ENCODE measurements around the gene TTF1.

TTF1 gene

GRCh38 chr9:132367613-132368313 lies 38.9 kb downstream of the TTF1 start:
- no peak for DNase-seq (ENCODE audit: low read depth)

DNA sequence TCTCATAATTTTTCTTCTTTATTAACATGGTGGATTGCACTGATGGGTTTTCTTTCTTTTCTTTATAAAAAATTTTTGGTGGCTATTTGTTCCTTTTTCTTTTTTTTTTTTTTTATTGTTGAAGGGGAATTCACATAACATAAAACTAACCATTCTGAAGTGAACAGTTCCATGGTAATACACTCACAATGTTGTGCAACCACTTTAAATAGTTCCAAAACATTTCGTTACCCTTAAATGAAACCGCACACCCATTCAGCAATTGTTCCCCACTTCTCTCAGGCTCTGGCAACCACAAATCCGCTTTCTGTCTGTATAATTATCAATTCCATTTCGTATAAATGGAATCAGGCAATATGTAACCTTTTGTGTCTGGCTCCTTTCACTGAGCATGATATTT lies 40.2 kb downstream of the TTF1 start:
- no peak for DNase-seq (ENCODE audit: low read depth)

DNA sequence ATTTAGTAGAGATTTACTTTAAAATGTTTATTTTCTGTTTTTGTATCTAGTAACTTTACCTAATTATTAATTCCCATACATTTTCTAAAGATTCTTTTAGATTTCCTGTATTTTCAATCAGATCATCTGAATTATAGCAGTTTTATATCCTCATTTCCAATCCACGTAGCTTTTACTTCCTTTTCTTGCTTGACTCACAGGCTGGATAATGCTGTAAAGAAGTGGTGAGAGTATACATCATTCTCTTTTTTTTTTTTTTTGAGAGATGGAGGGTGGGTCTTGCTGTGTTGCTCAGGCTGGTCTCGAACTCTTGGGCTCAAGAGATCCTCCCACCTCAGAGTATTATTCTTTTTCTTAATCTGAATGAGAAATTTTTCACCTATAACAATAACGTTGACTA lies 40.7 kb downstream of the TTF1 start:
- DNase-seq (ENCODE audit: low read depth) = no peak

DNA sequence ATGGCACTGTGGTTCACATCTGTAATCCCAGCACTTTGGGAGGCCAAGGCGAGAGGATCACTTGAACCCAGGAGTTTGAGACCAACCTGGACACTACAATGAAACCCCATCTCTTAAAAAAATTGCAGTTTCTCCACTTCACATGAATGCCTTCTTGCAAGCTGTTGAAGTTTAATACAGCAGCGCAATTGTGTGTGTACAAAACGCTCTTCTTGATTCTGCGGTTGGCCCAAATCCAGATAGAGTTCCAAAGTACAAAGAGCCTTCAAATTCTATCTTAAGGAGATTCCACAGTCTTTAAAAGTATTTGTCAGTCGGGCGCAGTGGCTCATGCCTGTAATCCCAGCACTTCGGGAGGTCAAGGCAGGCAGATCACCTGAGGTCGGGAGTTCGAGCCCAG lies 42.6 kb downstream of the TTF1 start:
- no peak for DNase-seq (ENCODE audit: low read depth)

DNA sequence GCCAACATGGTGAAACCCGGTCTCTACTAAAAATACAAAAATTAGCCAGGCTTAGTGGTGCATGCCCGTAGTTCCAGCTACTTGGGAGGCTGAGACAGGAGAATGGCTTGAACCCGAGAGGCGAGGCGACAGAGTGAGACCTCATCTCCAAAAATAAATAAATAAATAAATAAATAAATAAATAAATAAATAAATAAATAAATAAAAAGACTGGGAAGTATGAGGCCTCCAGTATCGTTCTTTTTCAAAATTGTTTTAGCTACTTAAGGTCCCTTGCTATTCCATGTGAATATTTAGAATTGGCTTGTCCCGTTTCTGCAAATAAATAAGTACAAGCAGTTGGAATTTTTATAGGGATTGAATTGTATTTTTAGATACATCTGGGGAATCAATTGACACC lies 48.9 kb downstream of the TTF1 start:
- no peak for DNase-seq (ENCODE audit: low read depth)

- no peak for DNase-seq (ENCODE audit: low read depth)
Observed at GRCh38 chr9:132356324-132356924, 50.2 kb downstream of the TTF1 start.

DNA sequence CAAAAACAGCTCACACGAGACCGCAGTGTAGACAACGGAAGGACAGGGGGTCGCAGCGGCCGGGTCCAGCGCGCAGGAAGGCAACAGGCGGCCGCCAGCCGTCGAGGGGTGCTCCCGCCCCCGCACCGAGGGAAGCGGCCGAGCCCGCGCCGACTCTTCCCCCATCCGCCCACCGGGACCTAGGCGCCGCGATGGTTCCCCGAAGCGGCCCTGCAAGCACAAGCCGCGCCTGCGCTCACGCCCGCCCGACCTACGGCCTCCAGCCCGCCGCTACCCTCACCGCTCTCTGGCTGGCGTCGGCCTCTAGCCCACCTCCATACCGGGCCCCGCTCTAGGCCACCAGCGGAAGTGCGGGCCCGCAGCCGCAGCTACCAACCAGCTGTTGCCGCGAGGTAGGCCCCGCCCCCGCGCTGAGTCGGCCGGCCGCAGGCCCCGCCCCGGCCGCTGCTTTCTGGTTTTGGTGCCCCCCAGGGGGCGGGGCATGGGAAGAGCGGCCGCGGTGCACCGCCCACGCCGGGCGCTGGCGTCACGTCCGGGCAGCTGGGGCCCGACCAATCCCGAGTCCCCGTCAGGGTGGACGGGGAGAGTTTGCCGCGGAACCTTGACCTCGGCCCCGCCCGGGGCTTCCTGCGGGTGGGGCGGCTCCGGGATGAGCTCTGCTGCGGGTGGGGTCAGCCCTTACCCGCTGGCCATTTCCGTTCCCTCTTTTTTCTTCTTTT lies 51.8 kb downstream of the TTF1 start, which contains the start of gene SETX:
SETX (minus strand) TSS at position 350 of the 719 bp plus-strand sequence. CDS start 5,558 bp downstream, outside the sequence.
- peak; percentile 95 for DNase-seq (ENCODE audit: low read depth)

- no peak for DNase-seq (ENCODE audit: low read depth)
Observed at GRCh38 chr9:132351404-132352045, 55.1 kb downstream of the TTF1 start.

GRCh38 chr9:132350861-132351315 lies 55.8 kb downstream of the TTF1 start:
- no peak for DNase-seq (ENCODE audit: low read depth)

DNA sequence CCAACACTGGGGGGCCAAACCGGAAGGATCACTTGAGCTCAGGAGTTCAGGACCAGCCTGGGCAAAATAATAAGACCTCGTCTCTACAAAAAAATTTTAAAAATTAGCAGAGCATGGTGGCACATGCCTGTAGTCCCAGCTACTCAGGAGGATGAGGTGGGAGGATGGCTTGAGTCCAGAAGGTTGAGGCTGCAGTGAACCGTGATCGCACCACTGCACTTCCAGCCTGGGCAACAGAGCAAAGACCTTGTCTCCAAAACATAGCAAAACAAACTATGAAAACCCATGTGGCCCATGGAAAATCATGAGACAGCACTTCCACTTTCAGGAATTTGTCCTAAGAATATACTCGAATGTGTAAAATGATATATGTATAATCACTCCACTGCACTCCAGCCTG lies 58.0 kb downstream of the TTF1 start:
- no peak for DNase-seq (ENCODE audit: low read depth)

DNA sequence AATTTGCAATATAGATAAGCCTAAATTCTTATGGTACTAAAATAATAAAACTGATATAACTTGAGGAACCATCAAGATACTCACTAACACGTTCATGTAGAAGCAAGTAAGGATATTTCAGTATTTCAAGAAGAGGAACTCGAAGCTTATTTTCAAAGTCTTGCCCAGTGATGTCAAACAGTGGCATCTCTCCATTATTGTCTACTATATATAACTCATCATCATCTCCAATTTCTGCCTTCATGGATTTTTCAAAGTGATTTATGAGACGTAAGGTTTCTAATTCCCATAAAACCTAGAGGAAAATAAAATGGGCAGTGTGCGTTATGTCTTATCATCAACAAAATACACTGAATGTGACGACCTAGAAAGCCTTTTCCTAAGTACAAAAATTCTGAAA lies 60.5 kb downstream of the TTF1 start:
- DNase-seq (ENCODE audit: low read depth) = no peak

- DNase-seq (ENCODE audit: low read depth) = no peak
Observed at GRCh38 chr9:132341177-132341840, 65.3 kb downstream of the TTF1 start.

- no peak for DNase-seq (ENCODE audit: low read depth)
Observed at GRCh38 chr9:132334364-132334763, 72.3 kb downstream of the TTF1 start.

DNA sequence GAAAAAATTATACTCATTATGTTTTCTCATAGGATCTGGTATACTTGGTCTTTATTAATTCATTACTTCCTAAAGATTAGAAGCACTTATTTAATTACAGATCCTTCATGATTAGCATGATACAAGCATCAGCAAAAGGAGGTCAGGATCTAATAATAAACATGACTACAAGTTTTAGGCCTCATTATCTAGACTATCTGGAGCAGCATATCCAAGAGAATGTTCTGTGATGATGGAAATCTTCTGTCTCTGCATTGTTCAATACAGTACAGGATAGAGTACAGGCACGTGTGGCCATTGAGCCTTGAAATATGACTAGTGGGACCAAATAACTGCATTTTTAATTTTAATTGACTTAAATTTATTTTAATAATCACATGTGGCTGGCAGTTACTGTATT lies 73.1 kb downstream of the TTF1 start:
- DNase-seq (ENCODE audit: low read depth) = no peak

DNA sequence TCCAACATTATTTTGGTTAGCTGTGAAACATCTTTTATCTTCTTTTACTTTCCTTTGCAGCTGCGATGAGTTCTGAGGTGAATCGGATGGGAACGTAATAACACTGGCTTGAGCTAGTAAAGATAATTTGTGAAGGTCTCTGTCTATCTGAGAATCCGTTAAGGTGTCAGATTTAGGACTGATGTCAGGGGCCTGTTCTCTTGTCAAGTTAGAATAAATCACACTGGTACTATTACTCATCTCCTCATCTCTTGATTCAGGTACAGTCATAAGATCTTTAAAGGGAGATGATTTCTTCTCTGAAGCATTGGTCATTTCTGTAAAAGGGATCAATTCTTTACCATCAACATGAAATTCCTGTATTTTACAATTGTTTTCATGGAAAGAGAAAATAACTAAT lies 78.1 kb downstream of the TTF1 start:
- DNase-seq (ENCODE audit: low read depth) = no peak

- no peak for DNase-seq (ENCODE audit: low read depth)
Observed at GRCh38 chr9:132327537-132327936, 79.1 kb downstream of the TTF1 start.
